ENCODE measurements around the gene CRIP2. TPM values are rescaled to one million over a fixed set of nuclear protein-coding genes. Genes with fewer than 3 reads are reported as not detected.

Gene CRIP2
- total and polyA plus RNA-seq, 2 of the 13 experiments (the other 11 are each of a cell fraction or from before 2014, with no cell fraction given): 31.6 to 37.9 TPM

- TF ChIP-seq AKAP8 (CRISPR knock-in tag; IDR thresholded peaks at IDR 0.05) (no peak), ZNF639 (CRISPR knock-in tag; conservative IDR thresholded peaks at IDR 0.05) (no peak)
Measured at GRCh38 chr14:105501504-105502291, 27.1 kb downstream of the CRIP2 start (continued).

GRCh38 chr14:105502446-105503295 is 28.1 kb downstream of the CRIP2 start:
- ChIA-PET POLR2A (no interaction called here), CTCF (ENCODE audit: low intra/inter-chr PET ratio, low total read pairs) (no interaction called here)
- H3K36me3 ChIP-seq (replicated peaks in 1 of 2; ENCODE audit: control insufficient read depth in 1 of 2, insufficient read depth in 2 of 2, low read length in 2 of 2): no peaks in the 10 kb centered on the region
- in situ Hi-C loops (cut with HindIII; ENCODE audit: extremely low pct_ligation_motif_present, low pct_unique_long_range_greater_than_20kb): no loop called here
- peak overlapping the region; percentile 24; the same call in 1 of the 2 replicates for H3K4me2 ChIP-seq (ENCODE audit: low read depth, low read length)
- H3K27me3 ChIP-seq (ENCODE audit: control insufficient read depth in 1 of 2, insufficient read depth in 2 of 2, low read length in 2 of 2): peaks cover 0 to 20% of the 10 kb centered on the region in 2 experiments; a peak in 4 of 5 replicates
- no peaks in the 10 kb centered on the region for H3K79me2 ChIP-seq (ENCODE audit: insufficient read depth, low read length)
- BruUV-seq (replicated peaks): no TSS peak
- DNase-seq (ENCODE audit: low spot score) (no peak), FAIRE-seq (no peak), ATAC-seq (peak; percentile 4; the same call in 2 of the 3 replicates)
- peak overlapping the region; percentile 16; the same call in 1 of the 2 replicates for H3K9ac ChIP-seq (ENCODE audit: insufficient read depth, low read depth, low read length)
- no peaks in the 10 kb centered on the region for H3K9me3 ChIP-seq (ENCODE audit: low read length)
- intact Hi-C loops (cut with micrococcal nuclease; ENCODE audit: unreplicated experiment): no loop called here
- no peak overlapping the region for H2AFZ ChIP-seq (ENCODE audit: low read length)
- 66% methylated on average over 11 of the region's 18 CpGs for WGBS (ENCODE audit: low lambda C conversion rate)
- H4K20me1 ChIP-seq (ENCODE audit: insufficient read depth, low read length): no peaks in the 10 kb centered on the region
- H3K4me1 ChIP-seq (ENCODE audit: insufficient read depth, low read length): peaks cover 78% of the 10 kb centered on the region
- no peak overlapping the region for H3K27ac ChIP-seq (ENCODE audit: extremely low read length, insufficient read depth, low read length)
- H3K4me3 ChIP-seq (replicated peaks in 1 of 3; ENCODE audit: insufficient read depth in 1 of 3, low read depth in 2 of 3, low read length in 3 of 3): no peak overlapping the region; a peak in 1 of 6 replicates
- no peak for TF ChIP-seq ZNF749 (CRISPR knock-in tag; IDR thresholded peaks at IDR 0.05; ENCODE audit: borderline replicate concordance)
- no peak for TF ChIP-seq BCL6 (CRISPR knock-in tag; IDR thresholded peaks at IDR 0.05)
- TF ChIP-seq ZNF180 (CRISPR knock-in tag; IDR thresholded peaks at IDR 0.05; ENCODE audit: borderline replicate concordance, low read depth): no peak
- no peak for TF ChIP-seq PCBP2 (optimal IDR thresholded peaks at IDR 0.05; ENCODE audit: low read depth, low read length, poor library complexity, severe bottlenecking)
- no peak for TF ChIP-seq SMAD9 (CRISPR knock-in tag; IDR thresholded peaks at IDR 0.05)
- TF ChIP-seq ZNF333 (CRISPR knock-in tag; IDR thresholded peaks at IDR 0.05; ENCODE audit: borderline replicate concordance): no peak
- TF ChIP-seq ZNF260 (CRISPR knock-in tag; IDR thresholded peaks at IDR 0.05; ENCODE audit: borderline replicate concordance, low read depth): no peak
- TF ChIP-seq ZBTB7A (CRISPR knock-in tag; IDR thresholded peaks at IDR 0.05): no peak
- TF ChIP-seq ARID2 (CRISPR knock-in tag; IDR thresholded peaks at IDR 0.05; ENCODE audit: borderline replicate concordance): no peak
- no peak for TF ChIP-seq ZBTB43 (CRISPR knock-in tag; conservative IDR thresholded peaks at IDR 0.05)
- no peak for TF ChIP-seq CENPT (CRISPR knock-in tag; IDR thresholded peaks at IDR 0.05; ENCODE audit: low read depth)
- no peak for TF ChIP-seq CENPBD1 (CRISPR knock-in tag; IDR thresholded peaks at IDR 0.05; ENCODE audit: borderline replicate concordance, low read depth)
- no peak for TF ChIP-seq ZSCAN9 (CRISPR knock-in tag; IDR thresholded peaks at IDR 0.05; ENCODE audit: borderline replicate concordance)

Data from HepG2 (cell line).